Choroid plexus epithelial cell (primary cell): ENCODE data around the gene COMMD9.

Experiments used
- DNase-seq: peaks from one replicate; pipeline ENCODE4 v3.0.0-alpha.2; 2010; ENCODE audit warnings: low read depth
- H3K4me3 ChIP-seq: 2 replicates; pipeline ENCODE4 v1.5.1; 2011; ENCODE audit warnings: low read depth, mild to moderate bottlenecking, control low read depth, low read length, moderate library complexity
- CTCF ChIP-seq: conservative IDR thresholded peaks from 2 replicates; pipeline ENCODE4 v1.5.1; 2011; ENCODE audit warnings: low read depth, mild to moderate bottlenecking, control low read depth, inconsistent platforms, low read length, moderate library complexity

The COMMD9 gene

DNA sequence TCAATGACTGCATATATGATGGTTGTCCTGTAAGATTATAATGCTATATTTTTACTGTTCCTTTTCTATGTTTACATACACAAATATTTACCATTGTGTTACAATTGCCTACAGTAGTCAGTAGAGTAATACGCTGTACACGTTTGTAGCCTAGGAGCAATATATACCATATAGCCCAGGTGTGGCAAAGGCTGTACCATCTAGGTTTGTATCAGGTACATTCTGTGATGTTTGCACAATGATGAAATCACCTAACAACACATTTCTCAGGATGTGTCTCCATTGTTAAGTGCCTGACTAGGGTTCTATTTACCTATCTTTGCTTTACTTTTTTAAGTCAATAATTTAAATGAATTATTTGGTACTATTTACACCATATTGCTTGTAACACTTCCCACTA is 28.8 kb upstream of the COMMD9 start:
- DNase-seq, result no peak

DNA sequence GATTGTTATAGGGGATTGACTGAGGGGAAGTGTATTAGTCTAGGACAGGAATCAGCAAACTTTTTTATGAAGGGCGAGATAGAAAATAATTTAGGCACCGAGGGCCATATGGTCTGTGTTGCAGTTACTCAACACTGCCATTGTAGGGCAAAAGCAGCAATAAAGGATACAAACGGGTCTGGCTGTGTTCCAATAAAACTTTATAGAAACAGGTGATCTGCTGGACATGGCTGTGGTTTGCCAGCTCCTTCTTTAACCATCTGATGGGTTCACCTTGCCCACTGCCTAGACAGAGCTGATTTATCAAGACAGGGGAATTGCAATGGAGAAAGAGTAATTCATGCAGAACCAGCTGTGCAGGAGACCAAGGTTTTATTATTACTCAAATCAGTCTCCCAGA is 26.8 kb upstream of the COMMD9 start:
- no peak for DNase-seq
- TF ChIP-seq CTCF, result no peak
- H3K4me3 ChIP-seq, result no peak overlapping the region

More for the DNA sequence above, 28.8 kb upstream of the COMMD9 start:
- TF ChIP-seq CTCF, result no peak
- H3K4me3 ChIP-seq, result no peak overlapping the region

- no peak for TF ChIP-seq CTCF
- DNase-seq, result no peak
- H3K4me3 ChIP-seq, result no peak overlapping the region
Observed at GRCh38 chr11:36314434-36314767, 25.2 kb upstream of the COMMD9 start.

DNA sequence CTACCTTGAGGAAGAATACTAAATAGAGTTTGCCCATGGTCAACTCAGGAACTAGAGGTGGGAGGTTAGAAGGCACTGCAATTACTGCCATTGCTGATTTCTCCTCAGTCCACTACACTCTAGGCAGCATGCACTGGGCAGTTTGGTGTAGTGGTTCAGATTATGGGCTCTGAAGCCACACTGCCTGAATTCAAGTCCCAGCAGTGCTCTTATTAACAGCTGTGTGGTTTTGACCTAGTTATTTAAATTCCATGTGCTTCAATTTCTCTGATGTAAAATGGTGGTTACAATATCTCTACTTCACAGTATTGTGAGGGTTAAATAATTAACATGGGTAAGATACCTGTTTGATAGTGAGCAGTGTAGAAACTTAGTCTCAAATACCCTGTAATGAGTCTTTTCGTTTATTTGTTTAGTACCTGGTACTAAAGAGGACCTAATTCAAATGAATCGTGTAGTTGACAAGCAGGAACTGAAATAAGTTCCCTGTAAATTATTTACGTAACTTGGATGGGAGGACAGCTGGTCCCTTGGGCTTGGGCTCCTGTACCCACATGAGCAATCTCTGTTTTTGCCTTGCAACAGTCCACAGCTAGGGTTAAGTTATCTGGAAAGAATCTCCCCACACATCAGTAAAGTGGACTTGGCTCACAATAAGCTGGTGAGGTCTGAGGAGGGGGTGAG is 24.7 kb upstream of the COMMD9 start:
- H3K4me3 ChIP-seq, result no peak overlapping the region
- TF ChIP-seq CTCF, result no peak
- DNase-seq, result no peak

DNA sequence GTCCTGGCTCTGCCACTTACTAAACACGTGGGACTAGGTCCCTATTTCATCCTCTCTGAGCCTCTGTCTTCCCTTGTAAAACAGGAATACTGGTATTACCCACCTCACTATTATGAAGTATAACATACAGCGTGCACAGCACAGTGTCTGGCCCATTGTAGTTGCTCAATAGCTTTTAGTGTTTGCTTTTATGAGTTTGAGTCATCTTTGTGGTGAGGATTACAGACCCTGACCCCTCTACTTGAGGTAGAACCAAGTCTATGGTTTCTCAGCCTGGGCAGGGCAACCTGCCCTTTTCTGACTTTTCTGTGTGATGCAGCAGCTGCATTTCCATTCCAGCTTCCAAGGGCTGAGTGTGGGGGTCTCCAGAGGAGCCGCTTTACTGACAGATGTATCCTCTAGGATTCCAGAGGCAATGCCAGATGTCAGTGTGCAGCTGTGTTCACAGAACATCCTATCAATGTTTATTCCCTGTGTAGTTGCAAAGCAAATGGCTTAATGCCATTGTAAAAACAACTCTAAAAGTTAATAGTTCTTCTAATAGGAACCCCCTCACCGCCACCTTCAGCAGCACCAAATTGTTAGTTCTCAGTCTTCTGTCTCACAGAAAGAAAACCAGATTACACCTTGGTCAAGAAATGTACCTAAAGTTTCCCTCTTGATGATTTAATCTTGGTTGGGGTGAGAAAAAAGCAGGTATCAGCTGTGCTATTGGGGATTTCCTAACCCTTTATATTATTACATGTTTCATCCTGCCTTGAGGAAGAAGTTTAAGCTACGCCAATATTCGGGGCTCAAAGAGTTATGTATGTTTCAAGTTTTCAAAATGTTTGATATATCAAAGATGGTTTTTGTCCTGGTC is 23.6 kb upstream of the COMMD9 start:
- no peak for TF ChIP-seq CTCF
- H3K4me3 ChIP-seq, result no peak overlapping the region
- peak; percentile 93 for DNase-seq

- DNase-seq, result no peak
- no peak for TF ChIP-seq CTCF
- H3K4me3 ChIP-seq, result no peak overlapping the region
Observed at GRCh38 chr11:36311926-36312595, 22.8 kb upstream of the COMMD9 start.
